Ascending aorta (tissue), 2 donors: ENCODE measurements around the gene IPP. TPM values are rescaled to one million over a fixed set of nuclear protein-coding genes. Genes with fewer than 3 reads are reported as not detected.
"Not testable (repeated sequence)": the region's sequence is repeated elsewhere in the genome, so short reads cannot be mapped to it uniquely, and the experiment has no call there.

Experiments
- DNase-seq, 2 donors: peaks; one replicate each; pipeline ENCODE4 v3.0.0-alpha.2; 2019; ENCODE audit warnings: low spot score in 2 of 2
- H3K27ac ChIP-seq, 2 donors: fragments of 200-600 bp; sonication (generic); one replicate each; pipeline ENCODE4 v1.5.1; 2016 to 2017; ENCODE audit warnings: mild to moderate bottlenecking in 1 of 2
- H3K27me3 ChIP-seq: fragments of 200-600 bp; sonication (generic); one replicate; pipeline ENCODE4 v1.5.1; 2017
- H3K36me3 ChIP-seq, 2 donors: fragments of 200-600 bp; sonication (generic); one replicate each; pipeline ENCODE4 v1.5.1; 2016
- H3K4me1 ChIP-seq, 2 donors: fragments of 200-600 bp; sonication (generic); one replicate each; pipeline ENCODE4 v1.5.1; 2016 to 2017; ENCODE audit warnings: mild to moderate bottlenecking in 1 of 2
- H3K4me3 ChIP-seq, 2 donors: fragments of 200-600 bp; sonication (generic); one replicate each; pipeline ENCODE4 v1.5.1; 2016 to 2017; ENCODE audit warnings: mild to moderate bottlenecking in 1 of 2
- H3K9me3 ChIP-seq, 2 donors: fragments of 200-600 bp; sonication (generic); one replicate each; pipeline ENCODE4 v1.5.1; 2016
- CTCF ChIP-seq, 3 experiments: fragments of 200-600 bp in 2 of 3; fragments of 450-650 bp in 1 of 3; sonication (generic) in 2 of 3; IDR thresholded peaks; one replicate each; pipeline ENCODE4 v1.5.1; 2016 to 2019; ENCODE audit warnings: antibody characterized with exemption in 3 of 3, mild to moderate bottlenecking in 1 of 3, moderate library complexity in 1 of 3
- intact Hi-C: fragments of 100-400 bp; cut with DNase I; formaldehyde crosslinking; loops from one replicate; pipeline ENCODE4 v1.15.1; 2023
- total RNA-seq: library from RNA; depleted of rRNA; stranded (reverse); fragments of >200 nt; gene quantifications from one replicate; pipeline ENCODE4 v1.1.0, GENCODE V29; 2016

Gene IPP
- total RNA-seq, 1 donor from 2014 or later: 5.5 TPM

- Histone ChIP-seq H3K9me3 (no peaks in the 10 kb centered on the region), H3K36me3 (no peaks in the 10 kb centered on the region), H3K27ac (peak overlapping the region; percentile 23 to 79), H3K4me1 (peaks cover 22 to 48% of the 10 kb centered on the region in 2 donors), H3K4me3 (no peak overlapping the region), H3K27me3 (no peaks in the 10 kb centered on the region)
- no peak for TF ChIP-seq CTCF (IDR thresholded peaks at IDR 0.05)
- DNase-seq: no peak
- intact Hi-C loops: no loop called here
Observed at GRCh38 chr1:45677751-45678245, 72.7 kb downstream of the IPP start.

- H3K4me1 ChIP-seq: peaks cover 22 to 45% of the 10 kb centered on the region in 2 donors
- H3K27me3 ChIP-seq, H3K36me3 ChIP-seq, H3K4me3 ChIP-seq, intact Hi-C loops, H3K9me3 ChIP-seq, DNase-seq: not testable (repeated sequence)
- H3K27ac ChIP-seq: peak overlapping the region; percentile 43 to 79
Observed at GRCh38 chr1:45676553-45676952, 73.9 kb downstream of the IPP start.

- Histone ChIP-seq H3K27ac (no peak overlapping the region), H3K9me3 (no peaks in the 10 kb centered on the region), H3K36me3 (no peaks in the 10 kb centered on the region), H3K27me3 (no peaks in the 10 kb centered on the region), H3K4me3 (no peak overlapping the region), H3K4me1 (peaks cover 14 to 33% of the 10 kb centered on the region in 2 donors)
- no peak for DNase-seq
- no peak for TF ChIP-seq CTCF (IDR thresholded peaks at IDR 0.05)
- intact Hi-C loops: no loop called here
Observed at GRCh38 chr1:45674478-45674877, 76.0 kb downstream of the IPP start.

- Histone ChIP-seq H3K27ac (no peak overlapping the region), H3K4me3 (no peak overlapping the region), H3K36me3 (no peaks in the 10 kb centered on the region), H3K4me1 (peaks cover 11 to 33% of the 10 kb centered on the region in 2 donors), H3K9me3 (no peaks in the 10 kb centered on the region), H3K27me3 (no peaks in the 10 kb centered on the region)
- TF ChIP-seq CTCF (IDR thresholded peaks at IDR 0.05): no peak
- DNase-seq: no peak
- intact Hi-C loops: no loop called here
Observed at GRCh38 chr1:45673956-45674355, 76.5 kb downstream of the IPP start.

- H3K36me3 ChIP-seq: no peaks in the 10 kb centered on the region
- H3K4me3 ChIP-seq: no peak overlapping the region
- no peak for DNase-seq
- no peak overlapping the region for H3K27ac ChIP-seq
- intact Hi-C loops: no loop called here
- H3K9me3 ChIP-seq: no peaks in the 10 kb centered on the region
- H3K4me1 ChIP-seq: peaks cover 0 to 27% of the 10 kb centered on the region in 2 donors
- no peaks in the 10 kb centered on the region for H3K27me3 ChIP-seq
- TF ChIP-seq CTCF (IDR thresholded peaks at IDR 0.05): no peak
Observed at GRCh38 chr1:45669859-45670655, 80.4 kb downstream of the IPP start.

- TF ChIP-seq CTCF (IDR thresholded peaks at IDR 0.05): no peak
- Histone ChIP-seq H3K9me3 (no peaks in the 10 kb centered on the region), H3K27me3 (no peaks in the 10 kb centered on the region), H3K27ac (no peak overlapping the region), H3K4me1 (peaks cover 0 to 27% of the 10 kb centered on the region in 2 donors), H3K36me3 (no peaks in the 10 kb centered on the region), H3K4me3 (no peak overlapping the region)
- no peak for DNase-seq
- intact Hi-C loops: no loop called here
Observed at GRCh38 chr1:45669379-45669778, 81.1 kb downstream of the IPP start.
